GM12878 (cell line): ENCODE data around the gene TSHZ2. TPM values are rescaled to one million over a fixed set of nuclear protein-coding genes. Genes with fewer than 3 reads are reported as not detected.

Experiments used
- ATAC-seq: fragments of 200-7000 bp; cut with Tn5 transposase; 3 replicates; pipeline ENCODE4 v1.9.1; 2020; ENCODE audit warnings: mild to moderate bottlenecking, moderate library complexity
- BruUV-seq: library from RNA; stranded (reverse); fragments of 400-500 nt; replicated peaks from 2 replicates; lab custom pipeline; 2021; lab: Mats Ljungman, UMichigan
- CTCF ChIA-PET: fragments of 300-600 bp; sonication (Branson Sonifier 250); formaldehyde crosslinking; extraction: SDS; loops from one replicate; lab custom pipeline; 2021; ENCODE audit warnings: inconsistent platforms; lab: Yijun Ruan, JAX
- POLR2A ChIA-PET: fragments of 350-600 bp; formaldehyde crosslinking; extraction: SDS; loops from one replicate; lab custom pipeline; 2021; ENCODE audit warnings: inconsistent platforms; lab: Charles Lee
- RAD21 ChIA-PET: fragments of 300-600 bp; sonication (Branson Sonifier 250); formaldehyde crosslinking; loops from one replicate; lab custom pipeline; 2023; ENCODE audit warnings: antibody characterized with exemption; ENCODE audit not compliant: unreplicated experiment; lab: Charles Lee
- SMC1A ChIA-PET: fragments of 300-600 bp; sonication (Branson Sonifier 250); formaldehyde crosslinking; loops from one replicate; lab custom pipeline; 2023; ENCODE audit not compliant: unreplicated experiment, uncharacterized antibody; lab: Charles Lee
- DNase-seq: peaks from one replicate; pipeline ENCODE4 v3.0.0-alpha.2; 2011; ENCODE audit warnings: low read depth, low spot score
- FAIRE-seq: peaks from 3 replicates; lab custom pipeline; 2011; peaks lifted over from hg19 to GRCh38; lab: Jason Lieb, UNC
- H2AFZ ChIP-seq: 2 replicates; pipeline ENCODE4 v1.6.0; 2011; ENCODE audit warnings: low read depth, low read length, control low read depth; ENCODE audit not compliant: control insufficient read depth
- H3K27ac ChIP-seq: 2 replicates; pipeline ENCODE4 v1.5.1; 2011; ENCODE audit warnings: control low read depth; ENCODE audit not compliant: control insufficient read depth, insufficient read depth
- H3K27me3 ChIP-seq, 2 experiments: replicated peaks in 1 of 2; 2 replicates each; pipeline versions ENCODE4 v1.6.0 to v1.6.1; 2011; ENCODE audit warnings: low read length in 1 of 2; ENCODE audit not compliant: control insufficient read depth in 2 of 2, insufficient read depth in 2 of 2
- H3K36me3 ChIP-seq, 2 experiments: 2 replicates each; pipeline ENCODE4 v1.5.1; 2011; ENCODE audit warnings: low read length in 1 of 2; ENCODE audit not compliant: control insufficient read depth in 2 of 2, insufficient read depth in 2 of 2
- H3K4me1 ChIP-seq: 2 replicates; pipeline ENCODE4 v1.6.1; 2011; ENCODE audit warnings: mild to moderate bottlenecking, low read length, moderate library complexity, mixed read lengths; ENCODE audit not compliant: control insufficient read depth, insufficient read depth
- H3K4me2 ChIP-seq: 2 replicates; pipeline ENCODE4 v1.6.0; 2011; ENCODE audit warnings: control low read depth; ENCODE audit not compliant: control insufficient read depth, insufficient read depth
- H3K4me3 ChIP-seq: fragments of 200-600 bp; sonication (generic); 2 replicates; pipeline ENCODE4 v1.5.1; 2016
- H3K79me2 ChIP-seq: 2 replicates; pipeline ENCODE4 v1.6.0; 2011; ENCODE audit warnings: low read length; ENCODE audit not compliant: control insufficient read depth, insufficient read depth
- H3K9ac ChIP-seq: 2 replicates; pipeline ENCODE4 v1.8.0; 2011; ENCODE audit warnings: low read length, control low read depth, mixed read lengths; ENCODE audit not compliant: control insufficient read depth, insufficient read depth
- H3K9me3 ChIP-seq: replicated peaks from 3 replicates; pipeline ENCODE4 v1.5.1; 2011; ENCODE audit warnings: mild to moderate bottlenecking, low read length; ENCODE audit not compliant: control insufficient read depth, insufficient read depth
- H4K20me1 ChIP-seq: 2 replicates; pipeline ENCODE4 v1.6.0; 2011; ENCODE audit not compliant: control insufficient read depth, insufficient read depth
- BMI1 ChIP-seq: fragments of 450-650 bp; IDR thresholded peaks from 2 replicates; pipeline ENCODE4 v1.6.1; 2016; ENCODE audit warnings: mild to moderate bottlenecking, moderate library complexity, borderline replicate concordance
- CREM ChIP-seq: IDR thresholded peaks from 2 replicates; pipeline ENCODE4 v1.6.1; 2014; ENCODE audit warnings: antibody characterized with exemption, low read depth
- HDAC6 ChIP-seq: fragments of 200-600 bp; sonication (generic); IDR thresholded peaks from one replicate; pipeline ENCODE4 v1.8.0; 2017; ENCODE audit warnings: antibody characterized with exemption; ENCODE audit not compliant: unreplicated experiment
- IKZF1 ChIP-seq: fragments of 450-650 bp; conservative IDR thresholded peaks from 2 replicates; pipeline ENCODE4 v1.6.1; 2017; ENCODE audit warnings: antibody characterized with exemption, mild to moderate bottlenecking
- KAT2A ChIP-seq: conservative IDR thresholded peaks from 2 replicates; pipeline ENCODE4 v1.6.1; 2011; ENCODE audit warnings: low read depth, low read length; ENCODE audit not compliant: control insufficient read depth
- LARP7 ChIP-seq: fragments of 450-650 bp; IDR thresholded peaks from 2 replicates; pipeline ENCODE4 v1.6.1; 2017; ENCODE audit warnings: mild to moderate bottlenecking
- MYB ChIP-seq: fragments of 150-350 bp; IDR thresholded peaks from 2 replicates; pipeline ENCODE4 v1.6.1; 2014; ENCODE audit warnings: mild to moderate bottlenecking, low read depth, low read length, borderline replicate concordance
- SIN3A ChIP-seq: IDR thresholded peaks from 2 replicates; pipeline ENCODE4 v1.6.1; 2012; ENCODE audit warnings: low read depth, low read length, improper control_type of control experiment
- SUZ12 ChIP-seq: fragments of 200-600 bp; sonication (generic); IDR thresholded peaks from one replicate; pipeline ENCODE4 v1.6.1; 2018; ENCODE audit warnings: antibody characterized with exemption, mild to moderate bottlenecking; ENCODE audit not compliant: unreplicated experiment
- TCF7 ChIP-seq: IDR thresholded peaks from 2 replicates; pipeline ENCODE4 v1.6.1; 2014; ENCODE audit warnings: antibody characterized with exemption, borderline replicate concordance
- YBX1 ChIP-seq: fragments of 450-650 bp; IDR thresholded peaks from 2 replicates; pipeline ENCODE4 v1.6.1; 2016; ENCODE audit warnings: antibody characterized with exemption
- WGBS: methylation state at CpG from one replicate; pipeline ENCODE4 v1.1.6; 2016; ENCODE audit warnings: low lambda C conversion rate; ENCODE audit not compliant: insufficient replicate concordance, insufficient coverage; ENCODE audit errors: missing lambda C conversion rate; 5-methylcytosine and 5-hydroxymethylcytosine counted together
- in situ Hi-C: fragments of 300-500 bp; cut with MboI; formaldehyde crosslinking; loops from 9 replicates; pipeline ENCODE4 v1.14.3; 2018; ENCODE audit warnings: mixed read lengths
- intact Hi-C: fragments of 100-400 bp; cut with micrococcal nuclease; formaldehyde crosslinking; loops from one replicate; pipeline ENCODE4 v1.14.2; 2022; ENCODE audit not compliant: unreplicated experiment
- polyA plus RNA-seq, 11 experiments: library from polyadenylated mRNA; depleted of rRNA in 4 of 11; unstranded in 6 of 11; stranded (reverse) in 5 of 11; fragments of >200 nt; fragmentation: Nextera tagmentation in 4 of 11; fragmentation: Illumina TruSeq in 1 of 11; extraction: Ambion mirVana in 4 of 11; extraction: Trizol in 1 of 11; gene quantifications; 1 replicate in 1 of 11; 2 replicates in 10 of 11; pipeline versions ENCODE4 v1.2.1 to v1.2.3, GENCODE V29; 2011 to 2016; ENCODE audit warnings: inconsistent platforms in 2 of 11, missing spikeins in 2 of 11, low read depth in 1 of 11
- total RNA-seq, 4 experiments: library from RNA; depleted of rRNA in 3 of 4; stranded (reverse); fragments of >200 nt in 3 of 4; fragmentation: Illumina TruSeq in 1 of 4; extraction: Trizol in 1 of 4; gene quantifications; 2 replicates each; pipeline versions ENCODE4 v1.2.1 to v1.2.3, GENCODE V29; 2013 to 2021
- TF ChIP-seq, protein P1 (sequence below): fragments of 450-650 bp; formaldehyde crosslinking; IDR thresholded peaks from 2 replicates; pipeline ENCODE4 v1.4.0; 2022; ENCODE audit warnings: mild to moderate bottlenecking, moderate library complexity
- TF ChIP-seq, protein P2 (sequence below): fragments of 450-650 bp; IDR thresholded peaks from 2 replicates; pipeline ENCODE4 v1.6.1; 2017; ENCODE audit warnings: mild to moderate bottlenecking, low read depth, inconsistent platforms; ENCODE audit not compliant: poor library complexity, severe bottlenecking
- TF ChIP-seq, protein P3 (sequence below): IDR thresholded peaks from 2 replicates; pipeline ENCODE4 v1.6.1; 2011; ENCODE audit warnings: borderline replicate concordance, low read depth, mild to moderate bottlenecking, moderate library complexity, mixed read lengths, low read length; ENCODE audit not compliant: insufficient read depth; ENCODE audit errors: extremely low read length
- TF ChIP-seq, protein P4 (sequence below): IDR thresholded peaks from 2 replicates; pipeline ENCODE4 v1.6.1; 2011; ENCODE audit warnings: borderline replicate concordance, low read depth, mild to moderate bottlenecking, moderate library complexity, low read length; ENCODE audit not compliant: insufficient read depth, poor library complexity, severe bottlenecking
- TF ChIP-seq, protein P5 (sequence below): IDR thresholded peaks from 2 replicates; pipeline ENCODE4 v1.6.1; 2011; ENCODE audit warnings: mild to moderate bottlenecking, low read depth, low read length, moderate library complexity; ENCODE audit not compliant: insufficient replicate concordance

Gene TSHZ2
- total and polyA plus RNA-seq, 10 of the 15 experiments (the other 5 are each of a cell fraction or from before 2014, with no cell fraction given), result 0.01 to 0.86 (median 0.13) TPM; not detected in 2

DNA sequence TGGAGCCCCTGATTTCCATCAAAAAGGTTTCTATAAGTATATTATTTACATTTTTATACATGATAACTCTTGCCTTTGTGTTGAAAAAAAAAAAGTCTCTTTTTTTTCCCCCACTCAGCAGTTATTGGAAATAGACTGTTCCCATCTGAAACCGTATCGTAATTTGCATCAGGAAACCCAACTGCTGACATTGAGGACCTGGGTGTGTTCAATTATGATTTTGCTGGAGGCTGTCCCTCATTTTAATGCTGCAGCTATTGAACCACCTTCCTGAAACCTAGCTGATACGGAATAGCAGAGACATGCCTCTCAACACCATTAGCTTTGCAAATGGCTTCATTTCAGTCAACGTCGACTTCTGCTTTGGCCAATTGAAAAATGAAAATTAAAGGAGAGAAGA is 522.6 kb downstream of the TSHZ2 start:
- Histone ChIP-seq H3K9me3 (no peaks in the 10 kb centered on the region), H3K9ac (no peak overlapping the region), H3K27ac (no peak overlapping the region), H4K20me1 (no peaks in the 10 kb centered on the region), H3K27me3 (no peaks in the 10 kb centered on the region), H3K4me2 (no peak overlapping the region), H3K36me3 (no peaks in the 10 kb centered on the region), H3K79me2 (no peaks in the 10 kb centered on the region), H3K4me3 (no peak overlapping the region), H3K4me1 (no peaks in the 10 kb centered on the region), H2AFZ (no peak overlapping the region)
- no peak for DNase-seq
- POLR2A ChIA-PET, result no interaction called here
- intact Hi-C loops (no loop called here), in situ Hi-C loops (no loop called here)
- SMC1A ChIA-PET, result no interaction called here
- RAD21 ChIA-PET, result no interaction called here
- no peak for ATAC-seq
- no peak for FAIRE-seq
- BruUV-seq, result no TSS peak
- CTCF ChIA-PET, result no interaction called here
- 65% methylated on average over 5 of the region's 5 CpGs for WGBS
- TF ChIP-seq SIN3A (no peak), HDAC6 (no peak), IKZF1 (no peak), BMI1 (no peak), MYB (no peak), LARP7 (no peak), YBX1 (no peak), SUZ12 (no peak), CREM (no peak), TCF7 (no peak), KAT2A (no peak)
- TF ChIP-seq, protein P1, sequence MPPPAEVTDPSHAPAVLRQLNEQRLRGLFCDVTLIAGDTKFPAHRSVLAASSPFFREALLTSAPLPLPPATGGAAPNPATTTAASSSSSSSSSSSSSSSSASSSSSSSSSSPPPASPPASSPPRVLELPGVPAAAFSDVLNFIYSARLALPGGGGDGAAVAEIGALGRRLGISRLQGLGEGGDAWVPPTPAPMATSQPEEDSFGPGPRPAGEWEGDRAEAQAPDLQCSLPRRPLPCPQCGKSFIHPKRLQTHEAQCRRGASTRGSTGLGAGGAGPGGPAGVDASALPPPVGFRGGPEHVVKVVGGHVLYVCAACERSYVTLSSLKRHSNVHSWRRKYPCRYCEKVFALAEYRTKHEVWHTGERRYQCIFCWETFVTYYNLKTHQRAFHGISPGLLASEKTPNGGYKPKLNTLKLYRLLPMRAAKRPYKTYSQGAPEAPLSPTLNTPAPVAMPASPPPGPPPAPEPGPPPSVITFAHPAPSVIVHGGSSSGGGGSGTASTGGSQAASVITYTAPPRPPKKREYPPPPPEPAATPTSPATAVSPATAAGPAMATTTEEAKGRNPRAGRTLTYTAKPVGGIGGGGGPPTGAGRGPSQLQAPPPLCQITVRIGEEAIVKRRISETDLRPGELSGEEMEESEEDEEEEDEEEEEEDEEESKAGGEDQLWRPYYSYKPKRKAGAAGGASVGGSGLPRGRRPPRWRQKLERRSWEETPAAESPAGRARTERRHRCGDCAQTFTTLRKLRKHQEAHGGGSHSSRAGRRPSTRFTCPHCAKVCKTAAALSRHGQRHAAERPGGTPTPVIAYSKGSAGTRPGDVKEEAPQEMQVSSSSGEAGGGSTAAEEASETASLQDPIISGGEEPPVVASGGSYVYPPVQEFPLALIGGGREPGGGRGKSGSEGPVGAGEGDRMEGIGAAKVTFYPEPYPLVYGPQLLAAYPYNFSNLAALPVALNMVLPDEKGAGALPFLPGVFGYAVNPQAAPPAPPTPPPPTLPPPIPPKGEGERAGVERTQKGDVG (CRISPR knock-in tag), result no peak
- TF ChIP-seq, protein P2, sequence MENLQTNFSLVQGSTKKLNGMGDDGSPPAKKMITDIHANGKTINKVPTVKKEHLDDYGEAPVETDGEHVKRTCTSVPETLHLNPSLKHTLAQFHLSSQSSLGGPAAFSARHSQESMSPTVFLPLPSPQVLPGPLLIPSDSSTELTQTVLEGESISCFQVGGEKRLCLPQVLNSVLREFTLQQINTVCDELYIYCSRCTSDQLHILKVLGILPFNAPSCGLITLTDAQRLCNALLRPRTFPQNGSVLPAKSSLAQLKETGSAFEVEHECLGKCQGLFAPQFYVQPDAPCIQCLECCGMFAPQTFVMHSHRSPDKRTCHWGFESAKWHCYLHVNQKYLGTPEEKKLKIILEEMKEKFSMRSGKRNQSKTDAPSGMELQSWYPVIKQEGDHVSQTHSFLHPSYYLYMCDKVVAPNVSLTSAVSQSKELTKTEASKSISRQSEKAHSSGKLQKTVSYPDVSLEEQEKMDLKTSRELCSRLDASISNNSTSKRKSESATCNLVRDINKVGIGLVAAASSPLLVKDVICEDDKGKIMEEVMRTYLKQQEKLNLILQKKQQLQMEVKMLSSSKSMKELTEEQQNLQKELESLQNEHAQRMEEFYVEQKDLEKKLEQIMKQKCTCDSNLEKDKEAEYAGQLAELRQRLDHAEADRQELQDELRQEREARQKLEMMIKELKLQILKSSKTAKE, result no peak
- TF ChIP-seq, protein P3, sequence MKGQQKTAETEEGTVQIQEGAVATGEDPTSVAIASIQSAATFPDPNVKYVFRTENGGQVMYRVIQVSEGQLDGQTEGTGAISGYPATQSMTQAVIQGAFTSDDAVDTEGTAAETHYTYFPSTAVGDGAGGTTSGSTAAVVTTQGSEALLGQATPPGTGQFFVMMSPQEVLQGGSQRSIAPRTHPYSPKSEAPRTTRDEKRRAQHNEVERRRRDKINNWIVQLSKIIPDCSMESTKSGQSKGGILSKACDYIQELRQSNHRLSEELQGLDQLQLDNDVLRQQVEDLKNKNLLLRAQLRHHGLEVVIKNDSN, result no peak
- TF ChIP-seq, protein P4, sequence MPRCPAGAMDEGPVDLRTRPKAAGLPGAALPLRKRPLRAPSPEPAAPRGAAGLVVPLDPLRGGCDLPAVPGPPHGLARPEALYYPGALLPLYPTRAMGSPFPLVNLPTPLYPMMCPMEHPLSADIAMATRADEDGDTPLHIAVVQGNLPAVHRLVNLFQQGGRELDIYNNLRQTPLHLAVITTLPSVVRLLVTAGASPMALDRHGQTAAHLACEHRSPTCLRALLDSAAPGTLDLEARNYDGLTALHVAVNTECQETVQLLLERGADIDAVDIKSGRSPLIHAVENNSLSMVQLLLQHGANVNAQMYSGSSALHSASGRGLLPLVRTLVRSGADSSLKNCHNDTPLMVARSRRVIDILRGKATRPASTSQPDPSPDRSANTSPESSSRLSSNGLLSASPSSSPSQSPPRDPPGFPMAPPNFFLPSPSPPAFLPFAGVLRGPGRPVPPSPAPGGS, result no peak
- TF ChIP-seq, protein P5, sequence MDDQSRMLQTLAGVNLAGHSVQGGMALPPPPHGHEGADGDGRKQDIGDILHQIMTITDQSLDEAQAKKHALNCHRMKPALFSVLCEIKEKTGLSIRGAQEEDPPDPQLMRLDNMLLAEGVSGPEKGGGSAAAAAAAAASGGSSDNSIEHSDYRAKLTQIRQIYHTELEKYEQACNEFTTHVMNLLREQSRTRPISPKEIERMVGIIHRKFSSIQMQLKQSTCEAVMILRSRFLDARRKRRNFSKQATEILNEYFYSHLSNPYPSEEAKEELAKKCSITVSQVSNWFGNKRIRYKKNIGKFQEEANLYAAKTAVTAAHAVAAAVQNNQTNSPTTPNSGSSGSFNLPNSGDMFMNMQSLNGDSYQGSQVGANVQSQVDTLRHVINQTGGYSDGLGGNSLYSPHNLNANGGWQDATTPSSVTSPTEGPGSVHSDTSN, result no peak
